GM12873 (cell line): ENCODE data around the gene DYDC2.

Source experiments
- CTCF ChIP-seq: IDR thresholded peaks from 2 replicates; pipeline ENCODE4 v1.5.1; 2012; ENCODE audit warnings: low read depth, mild to moderate bottlenecking, moderate library complexity, low read length, control low read depth; ENCODE audit not compliant: insufficient read depth; ENCODE audit errors: missing control alignments

The DYDC2 gene

GRCh38 chr10:80406204-80406603 lies 49.6 kb downstream of the DYDC2 start:
- TF ChIP-seq CTCF, result no peak

GRCh38 chr10:80407812-80408241 lies 51.2 kb downstream of the DYDC2 start:
- TF ChIP-seq CTCF, result no peak

- TF ChIP-seq CTCF, result no peak
These were observed 51.9 kb downstream of the DYDC2 start, which contains the start of gene PRXL2A for GRCh38 chr10:80408242-80409101. Gene PRXL2A (plus strand): TSS chr10:80408551. CDS start chr10:80420468, 11,917 bp downstream.

GRCh38 chr10:80409121-80409520 lies 52.5 kb downstream of the DYDC2 start:
- no peak for TF ChIP-seq CTCF

GRCh38 chr10:80410122-80410521 lies 53.5 kb downstream of the DYDC2 start:
- TF ChIP-seq CTCF, result no peak

- no peak for TF ChIP-seq CTCF
These were observed 54.1 kb downstream of the DYDC2 start for GRCh38 chr10:80410578-80411145.

- no peak for TF ChIP-seq CTCF
These were observed 54.7 kb downstream of the DYDC2 start for GRCh38 chr10:80411267-80411668.
